Inferior parietal cortex (tissue), 1 donor: ENCODE data around the gene FGA.

Experiments
- DNase-seq: peaks from one replicate; pipeline ENCODE4 v3.0.0-alpha.2; 2016; ENCODE audit errors: extremely low spot score

Gene FGA

GRCh38 chr4:154579927-154580326 is 10.6 kb downstream of the FGA start:
- DNase-seq: no peak

GRCh38 chr4:154578919-154579318 is 11.6 kb downstream of the FGA start:
- DNase-seq: no peak

- no peak for DNase-seq
Observed at GRCh38 chr4:154577324-154577723, 13.2 kb downstream of the FGA start.

GRCh38 chr4:154574311-154574710 is 16.2 kb downstream of the FGA start:
- no peak for DNase-seq

GRCh38 chr4:154573190-154573870 is 17.2 kb downstream of the FGA start:
- no peak for DNase-seq

- DNase-seq: no peak
Observed at GRCh38 chr4:154569584-154569983, 21.0 kb downstream of the FGA start.

GRCh38 chr4:154569028-154569427 is 21.5 kb downstream of the FGA start:
- DNase-seq: no peak

- DNase-seq: no peak
Observed at GRCh38 chr4:154566639-154567204, 23.8 kb downstream of the FGA start.

GRCh38 chr4:154565704-154566103 is 24.8 kb downstream of the FGA start:
- no peak for DNase-seq

GRCh38 chr4:154564311-154564710 is 26.2 kb downstream of the FGA start:
- DNase-seq: no peak

GRCh38 chr4:154562697-154563254 is 27.8 kb downstream of the FGA start, which contains the start of gene FGB:
TSS of gene FGB (plus strand) at chr4:154563011. CDS start at chr4:154563019, 8 bp downstream.
- no peak for DNase-seq

- no peak for DNase-seq
Observed at GRCh38 chr4:154560824-154561231, 29.7 kb downstream of the FGA start.

GRCh38 chr4:154560419-154560801 is 30.1 kb downstream of the FGA start:
- DNase-seq: no peak

- peak; percentile 58 for DNase-seq
Observed at GRCh38 chr4:154559494-154560418, 30.8 kb downstream of the FGA start.

GRCh38 chr4:154559141-154559493 is 31.4 kb downstream of the FGA start:
- DNase-seq: no peak

GRCh38 chr4:154551872-154552686 is 38.5 kb downstream of the FGA start:
- DNase-seq: peak; percentile 83

GRCh38 chr4:154549894-154550790 is 40.4 kb downstream of the FGA start, which contains the start of gene PLRG1:
TSS of gene PLRG1 (minus strand) at chr4:154550400. CDS start at chr4:154550308, 92 bp downstream.
- peak; percentile 98 for DNase-seq

GRCh38 chr4:154545689-154546088 is 44.9 kb downstream of the FGA start:
- DNase-seq: no peak

GRCh38 chr4:154542271-154542879 is 48.2 kb downstream of the FGA start:
- DNase-seq: no peak
